Cardiac muscle cell (in vitro differentiated cells and primary cell): ENCODE data around the gene IZUMO4. TPM values are rescaled to one million over a fixed set of nuclear protein-coding genes. Genes with fewer than 3 reads are reported as not detected.

Experiments
- DNase-seq, 2 donors: peaks; one replicate each; pipeline versions ENCODE4 v3.0.0 to v3.0.0-alpha.2; 2010 to 2017; ENCODE audit warnings: low read depth in 1 of 2, low spot score in 1 of 2
- H3K27ac ChIP-seq: fragments of 200-600 bp; sonication (generic); 2 replicates; pipeline ENCODE4 v1.5.1; 2016
- H3K27me3 ChIP-seq: fragments of 200-600 bp; sonication (generic); 2 replicates; pipeline ENCODE4 v1.6.0; 2016; ENCODE audit warnings: control low read depth
- H3K36me3 ChIP-seq: fragments of 200-600 bp; sonication (generic); 2 replicates; pipeline ENCODE4 v1.5.1; 2016; ENCODE audit warnings: control low read depth
- H3K4me1 ChIP-seq: fragments of 200-600 bp; sonication (generic); 2 replicates; pipeline ENCODE4 v1.8.1; 2017; ENCODE audit warnings: low read depth, mild to moderate bottlenecking, mixed run types
- H3K4me3 ChIP-seq: fragments of 200-600 bp; sonication (generic); 2 replicates; pipeline ENCODE4 v1.5.1; 2016; ENCODE audit warnings: mild to moderate bottlenecking
- H3K9me3 ChIP-seq: fragments of 200-600 bp; sonication (generic); 2 replicates; pipeline ENCODE4 v1.5.1; 2017; ENCODE audit warnings: low read depth, mild to moderate bottlenecking, control low read depth
- polyA plus RNA-seq: library from polyadenylated mRNA; unstranded; fragments of >200 nt; fragmentation: Nextera tagmentation; extraction: Ambion mirVana; gene quantifications from 2 replicates; pipeline ENCODE4 v1.2.1, GENCODE V29; 2016
- total RNA-seq: library from RNA; depleted of rRNA; stranded (reverse); fragments of >200 nt; gene quantifications from 2 replicates; pipeline ENCODE4 v1.2.3, GENCODE V29; 2016
- TF ChIP-seq, protein P1 (sequence below): IDR thresholded peaks from 2 replicates; pipeline ENCODE4 v1.5.1; 2012; ENCODE audit warnings: low read depth, mild to moderate bottlenecking, low read length

IZUMO4 gene
- total and polyA plus RNA-seq, 2 experiments from 2014 or later = 2.6 to 10.5 TPM

DNA sequence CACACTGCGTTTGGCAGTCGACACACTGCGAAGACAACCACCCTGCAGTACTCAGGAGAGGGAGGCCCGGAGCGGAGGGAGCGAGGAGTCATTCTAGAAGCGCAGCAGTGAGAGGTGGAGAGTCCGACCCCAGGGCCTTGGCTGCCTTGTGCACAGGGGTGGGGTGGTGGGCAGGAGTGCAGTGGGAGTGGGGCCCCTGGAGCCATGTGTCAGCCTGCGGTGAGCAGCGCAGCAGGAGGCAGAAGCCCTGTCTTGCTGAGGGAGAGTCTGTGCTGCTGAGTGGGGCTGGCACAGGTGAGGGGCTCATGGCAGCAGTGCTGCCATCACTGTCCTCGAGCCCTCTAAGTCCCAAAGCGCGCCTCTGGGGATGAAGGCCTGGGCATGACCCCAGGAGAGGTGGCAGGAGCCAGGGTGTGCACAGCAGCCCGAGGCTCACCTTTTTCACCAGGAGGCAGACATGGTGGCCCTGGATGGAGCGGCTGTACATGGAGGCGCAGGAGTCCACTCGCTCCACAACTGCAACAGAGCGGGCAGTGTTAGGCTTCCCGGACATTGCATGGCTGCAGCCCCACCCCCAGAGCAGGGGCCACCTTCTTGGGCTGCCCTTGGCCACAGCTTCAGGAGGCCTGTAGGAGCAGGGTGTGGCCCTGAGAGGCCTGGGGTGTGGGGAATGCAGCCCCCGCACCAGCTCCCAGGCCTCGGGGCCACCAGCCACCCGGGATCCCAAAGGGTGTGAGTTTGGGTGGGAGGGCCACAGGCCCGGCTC lies 11.7 kb downstream of the IZUMO4 start:
- H3K9me3 ChIP-seq = no peaks in the 10 kb centered on the region
- no peaks in the 10 kb centered on the region for H3K4me1 ChIP-seq
- TF ChIP-seq, protein P1, sequence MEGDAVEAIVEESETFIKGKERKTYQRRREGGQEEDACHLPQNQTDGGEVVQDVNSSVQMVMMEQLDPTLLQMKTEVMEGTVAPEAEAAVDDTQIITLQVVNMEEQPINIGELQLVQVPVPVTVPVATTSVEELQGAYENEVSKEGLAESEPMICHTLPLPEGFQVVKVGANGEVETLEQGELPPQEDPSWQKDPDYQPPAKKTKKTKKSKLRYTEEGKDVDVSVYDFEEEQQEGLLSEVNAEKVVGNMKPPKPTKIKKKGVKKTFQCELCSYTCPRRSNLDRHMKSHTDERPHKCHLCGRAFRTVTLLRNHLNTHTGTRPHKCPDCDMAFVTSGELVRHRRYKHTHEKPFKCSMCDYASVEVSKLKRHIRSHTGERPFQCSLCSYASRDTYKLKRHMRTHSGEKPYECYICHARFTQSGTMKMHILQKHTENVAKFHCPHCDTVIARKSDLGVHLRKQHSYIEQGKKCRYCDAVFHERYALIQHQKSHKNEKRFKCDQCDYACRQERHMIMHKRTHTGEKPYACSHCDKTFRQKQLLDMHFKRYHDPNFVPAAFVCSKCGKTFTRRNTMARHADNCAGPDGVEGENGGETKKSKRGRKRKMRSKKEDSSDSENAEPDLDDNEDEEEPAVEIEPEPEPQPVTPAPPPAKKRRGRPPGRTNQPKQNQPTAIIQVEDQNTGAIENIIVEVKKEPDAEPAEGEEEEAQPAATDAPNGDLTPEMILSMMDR = no peak
- H3K4me3 ChIP-seq = no peak overlapping the region
- no peak for DNase-seq
- no peaks in the 10 kb centered on the region for H3K27me3 ChIP-seq
- H3K36me3 ChIP-seq = peaks cover 45% of the 10 kb centered on the region
- no peak overlapping the region for H3K27ac ChIP-seq

DNA sequence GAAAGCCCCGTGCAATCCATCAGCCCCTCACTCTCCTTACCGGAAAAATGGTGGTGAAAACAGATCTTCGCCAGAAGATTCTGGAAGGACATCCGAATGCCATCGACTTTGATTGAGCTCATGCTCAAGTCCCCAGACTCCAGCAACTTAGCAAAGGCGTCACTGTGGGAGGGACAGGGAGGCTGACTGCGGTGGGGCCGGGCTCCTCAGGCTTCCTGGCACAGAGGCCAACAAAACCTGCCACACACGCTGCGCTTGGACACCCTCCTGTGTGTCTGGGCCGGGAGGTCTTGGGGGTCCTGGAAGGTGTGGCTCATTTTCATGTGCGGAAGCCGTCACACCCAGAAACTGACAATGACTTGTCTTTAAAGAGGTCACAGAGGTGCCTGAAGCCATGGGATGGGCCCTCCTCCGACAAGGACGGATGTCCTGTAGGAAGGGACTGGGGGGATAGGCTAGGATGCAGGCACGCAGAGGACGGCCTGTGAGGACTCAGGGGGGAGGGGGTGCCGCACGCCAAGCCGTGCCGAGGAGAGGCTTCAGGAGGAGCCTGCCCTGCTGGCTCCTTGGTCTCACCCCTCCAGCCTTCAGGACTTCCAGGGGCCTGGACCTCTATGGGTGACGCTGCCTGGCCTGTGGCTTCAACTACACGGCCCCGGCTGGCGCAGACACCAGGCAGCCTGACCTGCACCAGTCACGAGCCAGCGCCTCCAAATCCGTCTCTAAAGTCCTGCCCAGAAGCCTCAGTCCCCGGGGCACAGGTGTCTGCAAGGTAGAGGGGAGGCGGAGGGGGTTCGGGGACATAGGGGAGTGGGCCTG lies 12.5 kb downstream of the IZUMO4 start:
- peaks cover 51% of the 10 kb centered on the region for H3K36me3 ChIP-seq

DNA sequence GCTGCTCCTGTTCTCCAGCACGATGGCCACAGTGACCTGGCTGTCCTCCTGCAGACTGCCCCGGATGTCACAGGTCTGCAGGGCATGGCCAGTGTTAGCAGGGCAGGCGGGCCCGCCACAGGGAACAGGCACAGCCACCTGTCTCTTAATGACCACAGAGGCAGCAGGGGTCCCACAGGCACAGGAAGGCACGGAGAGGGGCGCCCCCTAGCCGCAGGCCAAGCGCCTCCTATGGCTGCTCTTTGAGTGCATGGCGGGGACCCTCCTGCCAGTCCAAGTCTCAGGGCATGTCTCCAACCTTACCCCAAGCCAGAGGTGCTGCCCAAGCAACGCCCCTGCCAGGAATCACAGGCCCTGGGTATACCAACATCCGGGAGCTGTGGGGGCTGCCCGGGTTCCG lies 14.1 kb downstream of the IZUMO4 start:
- Histone ChIP-seq H3K4me1 (no peaks in the 10 kb centered on the region), H3K27ac (no peak overlapping the region), H3K27me3 (no peaks in the 10 kb centered on the region), H3K4me3 (no peak overlapping the region), H3K9me3 (no peaks in the 10 kb centered on the region), H3K36me3 (peaks cover 66% of the 10 kb centered on the region)
- TF ChIP-seq, protein P1 = peak; percentile 9
- no peak for DNase-seq

More for the DNA sequence above, 12.5 kb downstream of the IZUMO4 start:
- H3K9me3 ChIP-seq = no peaks in the 10 kb centered on the region
- no peaks in the 10 kb centered on the region for H3K27me3 ChIP-seq
- H3K4me3 ChIP-seq = no peak overlapping the region
- no peak overlapping the region for H3K27ac ChIP-seq
- no peak for DNase-seq
- H3K4me1 ChIP-seq = no peaks in the 10 kb centered on the region
- TF ChIP-seq, protein P1 = no peak

DNA sequence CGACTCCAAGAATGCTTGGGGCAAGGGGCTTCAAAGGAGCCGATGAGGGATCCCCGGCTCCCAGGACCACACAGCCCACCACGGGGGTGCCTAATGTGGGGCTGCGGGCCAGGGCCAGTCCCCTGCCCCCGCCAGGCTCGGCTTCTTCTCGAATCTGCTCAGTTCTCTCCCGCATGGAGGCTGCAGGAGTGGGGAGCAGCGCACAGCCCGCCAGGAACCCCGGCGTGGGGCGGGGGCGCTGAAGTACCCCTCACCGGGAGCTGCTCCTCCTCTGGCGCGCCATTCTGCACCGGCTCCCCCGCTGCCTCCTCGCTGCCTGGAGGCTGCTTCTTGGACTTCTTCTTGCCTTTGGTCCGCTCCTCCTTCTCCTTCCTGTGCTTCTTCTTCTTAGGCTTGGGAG lies 14.7 kb downstream of the IZUMO4 start:
- no peaks in the 10 kb centered on the region for H3K4me1 ChIP-seq
- H3K9me3 ChIP-seq = no peaks in the 10 kb centered on the region
- DNase-seq = no peak
- H3K27ac ChIP-seq = no peak overlapping the region
- no peaks in the 10 kb centered on the region for H3K27me3 ChIP-seq
- TF ChIP-seq, protein P1 = no peak
- no peak overlapping the region for H3K4me3 ChIP-seq
- peaks cover 67% of the 10 kb centered on the region for H3K36me3 ChIP-seq

DNA sequence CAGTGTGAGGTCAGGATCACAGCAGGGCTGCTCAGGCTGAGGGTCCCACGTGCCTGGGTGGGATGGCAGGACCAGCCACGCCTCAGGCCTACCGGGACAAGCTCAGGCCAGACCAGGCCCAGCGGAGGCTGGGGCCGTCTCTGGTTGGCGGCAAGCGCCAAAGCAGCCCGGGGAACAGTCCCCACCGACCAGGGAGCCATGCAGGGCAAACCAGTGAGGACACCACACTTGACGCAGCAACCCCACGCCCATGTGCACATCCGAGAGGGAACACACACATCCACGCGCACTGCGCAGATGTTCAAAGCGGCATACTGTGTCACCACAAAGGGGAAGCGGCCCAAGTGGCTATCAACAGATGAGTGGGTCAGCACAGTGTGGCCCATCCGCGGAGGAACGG lies 15.2 kb downstream of the IZUMO4 start:
- TF ChIP-seq, protein P1 = no peak
- DNase-seq = no peak

More for the DNA sequence above, 15.2 kb downstream of the IZUMO4 start:
- Histone ChIP-seq H3K9me3 (no peaks in the 10 kb centered on the region), H3K27ac (no peak overlapping the region), H3K27me3 (no peaks in the 10 kb centered on the region), H3K4me3 (no peak overlapping the region), H3K4me1 (no peaks in the 10 kb centered on the region), H3K36me3 (peaks cover 68% of the 10 kb centered on the region)
